Loucy (cell line): ENCODE data around the gene RBM17.

Source experiments
- EZH2phosphoT487 ChIP-seq: fragments of 200-600 bp; IDR thresholded peaks from 2 replicates; pipeline ENCODE4 v1.6.1; 2018; ENCODE audit warnings: antibody characterized with exemption, mild to moderate bottlenecking, moderate library complexity, borderline replicate concordance
- TF ChIP-seq, protein P1 (sequence below): fragments of 200-600 bp; sonication (generic); conservative IDR thresholded peaks from 2 replicates; pipeline ENCODE4 v1.5.1; 2014; ENCODE audit warnings: mild to moderate bottlenecking, antibody characterized with exemption, low read length

DNA sequence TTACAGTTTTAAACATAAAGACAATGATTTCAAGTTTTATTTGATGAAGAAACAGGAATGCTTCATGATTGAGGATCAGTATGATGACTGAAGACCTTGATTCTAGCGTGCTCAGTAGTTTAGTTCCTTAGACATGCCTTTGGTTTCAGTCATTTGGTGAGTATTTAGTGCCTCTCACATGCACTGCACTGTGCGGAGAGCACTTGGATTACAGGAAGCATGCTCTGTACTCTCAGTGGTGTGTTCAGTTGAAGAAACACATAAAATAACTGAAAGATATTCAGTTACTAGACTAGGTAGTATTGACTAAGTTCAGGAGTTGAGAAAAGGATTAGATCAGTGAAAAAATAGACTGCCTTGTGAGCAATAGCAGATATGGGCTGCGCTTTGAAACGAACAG is 25.5 kb downstream of the RBM17 start:
- TF ChIP-seq, protein P1, sequence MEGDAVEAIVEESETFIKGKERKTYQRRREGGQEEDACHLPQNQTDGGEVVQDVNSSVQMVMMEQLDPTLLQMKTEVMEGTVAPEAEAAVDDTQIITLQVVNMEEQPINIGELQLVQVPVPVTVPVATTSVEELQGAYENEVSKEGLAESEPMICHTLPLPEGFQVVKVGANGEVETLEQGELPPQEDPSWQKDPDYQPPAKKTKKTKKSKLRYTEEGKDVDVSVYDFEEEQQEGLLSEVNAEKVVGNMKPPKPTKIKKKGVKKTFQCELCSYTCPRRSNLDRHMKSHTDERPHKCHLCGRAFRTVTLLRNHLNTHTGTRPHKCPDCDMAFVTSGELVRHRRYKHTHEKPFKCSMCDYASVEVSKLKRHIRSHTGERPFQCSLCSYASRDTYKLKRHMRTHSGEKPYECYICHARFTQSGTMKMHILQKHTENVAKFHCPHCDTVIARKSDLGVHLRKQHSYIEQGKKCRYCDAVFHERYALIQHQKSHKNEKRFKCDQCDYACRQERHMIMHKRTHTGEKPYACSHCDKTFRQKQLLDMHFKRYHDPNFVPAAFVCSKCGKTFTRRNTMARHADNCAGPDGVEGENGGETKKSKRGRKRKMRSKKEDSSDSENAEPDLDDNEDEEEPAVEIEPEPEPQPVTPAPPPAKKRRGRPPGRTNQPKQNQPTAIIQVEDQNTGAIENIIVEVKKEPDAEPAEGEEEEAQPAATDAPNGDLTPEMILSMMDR, result no peak
- no peak for TF ChIP-seq EZH2phosphoT487
